Lung (tissue), 12 donors: Measurements from ENCODE around the gene HAUS2. TPM values are rescaled to one million over a fixed set of nuclear protein-coding genes. Genes with fewer than 3 reads are reported as not detected.

Experiments used
- ATAC-seq: fragments of 200-7000 bp; cut with Tn5 transposase; one replicate; pipeline ENCODE4 v1.9.1; 2020; ENCODE audit warnings: moderate number of reproducible peaks; ENCODE audit not compliant: insufficient read depth, low FRiP score
- DNase-seq, 3 donors: peaks; one replicate each; pipeline ENCODE4 v3.0.0-alpha.2; 2013 to 2017
- H3K27ac ChIP-seq, 2 donors: one replicate each; pipeline ENCODE4 v1.5.1; 2013; ENCODE audit warnings: mild to moderate bottlenecking in 2 of 2, moderate library complexity in 2 of 2, control low read depth in 1 of 2, inconsistent platforms in 1 of 2, low read depth in 1 of 2, low read length in 1 of 2
- H3K27me3 ChIP-seq, 3 donors: one replicate each; pipeline ENCODE4 v1.5.1; 2013; ENCODE audit warnings: low read length in 2 of 3; ENCODE audit not compliant: control insufficient read depth in 3 of 3, insufficient read depth in 3 of 3
- H3K36me3 ChIP-seq, 4 donors: one replicate each; pipeline ENCODE4 v1.5.1; 2013; ENCODE audit warnings: low read length in 4 of 4, mild to moderate bottlenecking in 1 of 4, moderate library complexity in 1 of 4; ENCODE audit not compliant: control insufficient read depth in 4 of 4, insufficient read depth in 4 of 4
- H3K4me1 ChIP-seq, 5 donors: one replicate each; pipeline ENCODE4 v1.5.1; 2013; ENCODE audit warnings: low read length in 5 of 5, mild to moderate bottlenecking in 2 of 5, moderate library complexity in 1 of 5; ENCODE audit not compliant: control insufficient read depth in 5 of 5, insufficient read depth in 5 of 5
- H3K4me3 ChIP-seq: one replicate; pipeline ENCODE4 v1.5.1; 2013; ENCODE audit warnings: mild to moderate bottlenecking, control low read depth, moderate library complexity
- H3K9ac ChIP-seq, 2 donors: one replicate each; pipeline ENCODE4 v1.5.1; 2013; ENCODE audit warnings: low read length in 2 of 2, control low read depth in 1 of 2; ENCODE audit not compliant: insufficient read depth in 1 of 2
- H3K9me3 ChIP-seq, 4 donors: one replicate each; pipeline ENCODE4 v1.5.1; 2013; ENCODE audit warnings: low read length in 3 of 4, mild to moderate bottlenecking in 1 of 4, moderate library complexity in 1 of 4; ENCODE audit not compliant: control insufficient read depth in 4 of 4, insufficient read depth in 3 of 4
- CTCF ChIP-seq: IDR thresholded peaks from 2 replicates; pipeline ENCODE4 v1.5.1; 2012; ENCODE audit warnings: mild to moderate bottlenecking; ENCODE audit errors: control extremely low read depth, extremely low read depth
- WGBS, 2 donors: extraction: QIAGEN DNeasy Blood & Tissue Kit; methylation state at CpG; one replicate each; pipeline ENCODE4 v1.1.7; 2013; 5-methylcytosine and 5-hydroxymethylcytosine counted together
- polyA plus RNA-seq, 2 donors: library from polyadenylated mRNA; stranded (reverse); fragments of 200-250 nt; gene quantifications; one replicate each; pipeline ENCODE4 v1.2.1, GENCODE V29; 2013
- total RNA-seq, 2 donors: library from RNA; depleted of rRNA in 1 of 2; stranded (reverse); fragments of >200 nt in 1 of 2; gene quantifications; one replicate each; pipeline ENCODE4 v1.2.1, GENCODE V29; 2014 to 2021
- donor health status: control.
- donor health status: control.
- donor health status: Bipolar disorder and iron deficiency.
- donor health status: healthy.
- donor health status: DM: yes; HTN: yes; CAD: no.

The HAUS2 gene
- total and polyA plus RNA-seq, 4 donors, result 12.9 to 32.3 (median 16.5) TPM

- no peak for TF ChIP-seq CTCF
- Histone ChIP-seq H3K4me1 (peaks cover 0 to 30% (median 7%) of the 10 kb centered on the region in 5 donors), H3K9ac (no peak overlapping the region), H3K27ac (peak overlapping the region in 1 of 2 donors; percentile 10), H3K9me3 (no peaks in the 10 kb centered on the region), H3K4me3 (no peak overlapping the region), H3K27me3 (no peaks in the 10 kb centered on the region), H3K36me3 (peaks cover 0 to 2% (median 2%) of the 10 kb centered on the region in 4 donors)
- no peak for DNase-seq
- no peak for ATAC-seq
- WGBS, 2 donors, result 78 to 86% methylated on average over 3 of the region's 3 CpGs
These were observed 44.1 kb downstream of the HAUS2 start for GRCh38 chr15:42592716-42593115.

DNA sequence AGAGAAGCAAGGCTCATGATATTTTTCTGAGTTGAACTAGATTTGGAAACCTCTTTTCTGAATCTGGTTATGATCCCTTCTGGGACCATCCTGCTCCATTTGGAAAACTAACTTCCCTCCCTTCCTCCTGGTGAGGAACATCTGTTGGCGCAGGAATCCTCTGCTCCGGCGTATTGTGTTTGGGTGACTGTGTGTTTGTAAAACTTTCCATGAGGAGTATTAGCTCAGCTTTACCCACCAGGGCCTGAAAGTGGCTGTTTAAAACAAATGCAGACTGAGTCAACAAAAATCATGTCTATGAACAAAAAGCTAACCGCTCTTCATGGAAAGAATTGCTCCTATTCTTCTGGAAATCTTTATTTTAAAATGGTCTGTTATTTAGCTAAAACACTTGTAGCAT, 44.5 kb downstream of the HAUS2 start:
- Histone ChIP-seq H3K36me3 (peaks cover 0 to 2% (median 2%) of the 10 kb centered on the region in 4 donors), H3K9me3 (no peaks in the 10 kb centered on the region), H3K9ac (no peak overlapping the region), H3K4me3 (no peak overlapping the region), H3K4me1 (peaks cover 0 to 30% (median 7%) of the 10 kb centered on the region in 5 donors), H3K27me3 (no peaks in the 10 kb centered on the region), H3K27ac (peak overlapping the region in 1 of 2 donors; percentile 10)
- 69 to 77% methylated on average over 4 of the region's 4 CpGs for WGBS, 2 donors
- ATAC-seq (no peak), DNase-seq (no peak)
- TF ChIP-seq CTCF, result no peak

- Histone ChIP-seq H3K27me3 (no peaks in the 10 kb centered on the region), H3K9me3 (no peaks in the 10 kb centered on the region), H3K27ac (no peak overlapping the region), H3K9ac (no peak overlapping the region), H3K36me3 (peaks cover 0 to 2% (median 2%) of the 10 kb centered on the region in 4 donors), H3K4me3 (no peak overlapping the region), H3K4me1 (peaks cover 0 to 30% (median 7%) of the 10 kb centered on the region in 5 donors)
- no peak for DNase-seq
- 75 to 92% methylated on average over 5 of the region's 5 CpGs for WGBS, 2 donors
- TF ChIP-seq CTCF, result no peak
- ATAC-seq, result no peak
These were observed 45.5 kb downstream of the HAUS2 start for GRCh38 chr15:42594095-42594494.
